ENCODE data around the gene MBD2. TPM values are rescaled to one million over a fixed set of nuclear protein-coding genes. Genes with fewer than 3 reads are reported as not detected.

Gene MBD2
- total RNA-seq, 1 experiment from 2014 or later = 79.1 TPM

DNA sequence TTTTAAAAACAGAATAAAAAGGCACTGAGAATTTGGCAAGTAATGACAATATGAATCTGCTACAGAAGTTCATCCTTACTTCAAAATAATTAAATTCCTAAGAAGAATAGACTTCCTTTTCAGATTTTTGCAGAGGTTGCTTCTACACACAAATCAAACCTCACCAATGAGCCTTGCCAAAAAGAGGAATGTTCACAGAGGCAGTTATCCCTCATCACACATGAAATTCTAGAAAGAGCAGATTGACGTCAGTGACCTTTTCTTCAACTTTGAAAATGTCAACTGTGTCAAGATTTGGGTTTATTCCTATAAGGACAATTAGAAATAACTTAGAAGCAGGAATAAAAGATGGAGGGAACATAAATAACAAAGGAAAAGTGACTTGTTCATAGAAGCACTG, 64.6 kb downstream of the MBD2 start:
- no peak overlapping the region for H2AFZ ChIP-seq (ENCODE audit: low read depth, low read length, poor library complexity, severe bottlenecking)
- H3K9ac ChIP-seq (ENCODE audit: low read length) = no peak overlapping the region
- TF ChIP-seq ELF1 (IDR thresholded peaks at IDR 0.05; ENCODE audit: borderline replicate concordance, low read depth) (no peak), EGR1 (IDR thresholded peaks at IDR 0.05; ENCODE audit: low read depth) (no peak), ZNF274 (IDR thresholded peaks at IDR 0.05; ENCODE audit: low read depth, low read length) (no peak), POLR2A (IDR thresholded peaks at IDR 0.05; ENCODE audit: borderline replicate concordance, extremely low read depth, insufficient read depth, insufficient read length) (no peak), RAD21 (IDR thresholded peaks at IDR 0.05; ENCODE audit: low read depth) (no peak), SRF (IDR thresholded peaks at IDR 0.05; ENCODE audit: low read depth) (no peak), CEBPB (IDR thresholded peaks at IDR 0.05; ENCODE audit: low read depth) (no peak), SP1 (IDR thresholded peaks at IDR 0.05; ENCODE audit: low read depth) (no peak), EZH2phosphoT487 (IDR thresholded peaks at IDR 0.05; ENCODE audit: borderline replicate concordance) (no peak), JUND (IDR thresholded peaks at IDR 0.05) (no peak), YY1 (IDR thresholded peaks at IDR 0.05; ENCODE audit: extremely low read depth, insufficient replicate concordance, low read depth, low read length) (no peak), FOSL1 (IDR thresholded peaks at IDR 0.05; ENCODE audit: low read depth) (no peak), SIN3A (IDR thresholded peaks at IDR 0.05; ENCODE audit: low read depth) (no peak)
- TF ChIP-seq, protein P1, sequence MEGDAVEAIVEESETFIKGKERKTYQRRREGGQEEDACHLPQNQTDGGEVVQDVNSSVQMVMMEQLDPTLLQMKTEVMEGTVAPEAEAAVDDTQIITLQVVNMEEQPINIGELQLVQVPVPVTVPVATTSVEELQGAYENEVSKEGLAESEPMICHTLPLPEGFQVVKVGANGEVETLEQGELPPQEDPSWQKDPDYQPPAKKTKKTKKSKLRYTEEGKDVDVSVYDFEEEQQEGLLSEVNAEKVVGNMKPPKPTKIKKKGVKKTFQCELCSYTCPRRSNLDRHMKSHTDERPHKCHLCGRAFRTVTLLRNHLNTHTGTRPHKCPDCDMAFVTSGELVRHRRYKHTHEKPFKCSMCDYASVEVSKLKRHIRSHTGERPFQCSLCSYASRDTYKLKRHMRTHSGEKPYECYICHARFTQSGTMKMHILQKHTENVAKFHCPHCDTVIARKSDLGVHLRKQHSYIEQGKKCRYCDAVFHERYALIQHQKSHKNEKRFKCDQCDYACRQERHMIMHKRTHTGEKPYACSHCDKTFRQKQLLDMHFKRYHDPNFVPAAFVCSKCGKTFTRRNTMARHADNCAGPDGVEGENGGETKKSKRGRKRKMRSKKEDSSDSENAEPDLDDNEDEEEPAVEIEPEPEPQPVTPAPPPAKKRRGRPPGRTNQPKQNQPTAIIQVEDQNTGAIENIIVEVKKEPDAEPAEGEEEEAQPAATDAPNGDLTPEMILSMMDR (IDR thresholded peaks at IDR 0.05 in 2 of 3, conservative IDR thresholded peaks at IDR 0.05 in 1 of 3; ENCODE audit: borderline replicate concordance in 1 of 3, insufficient read depth in 1 of 3, low read depth in 2 of 3, low read length in 2 of 3) = no peak
- TF ChIP-seq, protein P2, sequence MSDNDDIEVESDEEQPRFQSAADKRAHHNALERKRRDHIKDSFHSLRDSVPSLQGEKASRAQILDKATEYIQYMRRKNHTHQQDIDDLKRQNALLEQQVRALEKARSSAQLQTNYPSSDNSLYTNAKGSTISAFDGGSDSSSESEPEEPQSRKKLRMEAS (IDR thresholded peaks at IDR 0.05) = no peak
- TF ChIP-seq, protein P3, sequence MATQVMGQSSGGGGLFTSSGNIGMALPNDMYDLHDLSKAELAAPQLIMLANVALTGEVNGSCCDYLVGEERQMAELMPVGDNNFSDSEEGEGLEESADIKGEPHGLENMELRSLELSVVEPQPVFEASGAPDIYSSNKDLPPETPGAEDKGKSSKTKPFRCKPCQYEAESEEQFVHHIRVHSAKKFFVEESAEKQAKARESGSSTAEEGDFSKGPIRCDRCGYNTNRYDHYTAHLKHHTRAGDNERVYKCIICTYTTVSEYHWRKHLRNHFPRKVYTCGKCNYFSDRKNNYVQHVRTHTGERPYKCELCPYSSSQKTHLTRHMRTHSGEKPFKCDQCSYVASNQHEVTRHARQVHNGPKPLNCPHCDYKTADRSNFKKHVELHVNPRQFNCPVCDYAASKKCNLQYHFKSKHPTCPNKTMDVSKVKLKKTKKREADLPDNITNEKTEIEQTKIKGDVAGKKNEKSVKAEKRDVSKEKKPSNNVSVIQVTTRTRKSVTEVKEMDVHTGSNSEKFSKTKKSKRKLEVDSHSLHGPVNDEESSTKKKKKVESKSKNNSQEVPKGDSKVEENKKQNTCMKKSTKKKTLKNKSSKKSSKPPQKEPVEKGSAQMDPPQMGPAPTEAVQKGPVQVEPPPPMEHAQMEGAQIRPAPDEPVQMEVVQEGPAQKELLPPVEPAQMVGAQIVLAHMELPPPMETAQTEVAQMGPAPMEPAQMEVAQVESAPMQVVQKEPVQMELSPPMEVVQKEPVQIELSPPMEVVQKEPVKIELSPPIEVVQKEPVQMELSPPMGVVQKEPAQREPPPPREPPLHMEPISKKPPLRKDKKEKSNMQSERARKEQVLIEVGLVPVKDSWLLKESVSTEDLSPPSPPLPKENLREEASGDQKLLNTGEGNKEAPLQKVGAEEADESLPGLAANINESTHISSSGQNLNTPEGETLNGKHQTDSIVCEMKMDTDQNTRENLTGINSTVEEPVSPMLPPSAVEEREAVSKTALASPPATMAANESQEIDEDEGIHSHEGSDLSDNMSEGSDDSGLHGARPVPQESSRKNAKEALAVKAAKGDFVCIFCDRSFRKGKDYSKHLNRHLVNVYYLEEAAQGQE (IDR thresholded peaks at IDR 0.05; ENCODE audit: low read depth) = no peak
- TF ChIP-seq, protein P4, sequence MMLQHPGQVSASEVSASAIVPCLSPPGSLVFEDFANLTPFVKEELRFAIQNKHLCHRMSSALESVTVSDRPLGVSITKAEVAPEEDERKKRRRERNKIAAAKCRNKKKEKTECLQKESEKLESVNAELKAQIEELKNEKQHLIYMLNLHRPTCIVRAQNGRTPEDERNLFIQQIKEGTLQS (IDR thresholded peaks at IDR 0.05) = no peak
- peaks cover 0 to 13% of the 10 kb centered on the region in 2 experiments; a peak in 2 of 4 replicates for H3K4me1 ChIP-seq (ENCODE audit: control insufficient read depth in 1 of 2, insufficient read depth in 2 of 2, low read length in 2 of 2)
- H4K20me1 ChIP-seq (ENCODE audit: insufficient read depth) = no peaks in the 10 kb centered on the region
- POLR2A ChIA-PET = no interaction called here
- no peaks in the 10 kb centered on the region for H3K27me3 ChIP-seq (ENCODE audit: insufficient read depth, low read length)
- H3K36me3 ChIP-seq (ENCODE audit: control insufficient read depth in 1 of 2, insufficient read depth in 2 of 2, low read length in 2 of 2) = peaks cover 9 to 35% of the 10 kb centered on the region in 2 experiments; a peak in 3 of 4 replicates
- RAD21 ChIA-PET (ENCODE audit: low non-redundant PET in 1 of 2, low total read pairs in 2 of 2, uncharacterized antibody in 2 of 2, unreplicated experiment in 2 of 2) = no interaction called here
- H3K27ac ChIP-seq (ENCODE audit: low read depth, low read length) = no peak overlapping the region
- H3K79me2 ChIP-seq (ENCODE audit: insufficient read depth, low read length) = peaks cover 5% of the 10 kb centered on the region; the same call in 1 of the 2 replicates
- no peak overlapping the region for H3K4me2 ChIP-seq (ENCODE audit: low read length)
- DNase-seq (ENCODE audit: low read depth, low spot score) (no peak), ATAC-seq (no peak)
- no peaks in the 10 kb centered on the region for H3K9me3 ChIP-seq (ENCODE audit: control insufficient read depth in 1 of 2, insufficient read depth in 1 of 2, low read depth in 1 of 2, low read length in 2 of 2)
- no peak overlapping the region for H3K4me3 ChIP-seq (replicated peaks in 1 of 2; ENCODE audit: low read depth in 1 of 2, low read length in 2 of 2)
- H3K9me2 ChIP-seq (ENCODE audit: insufficient read depth) = no peaks in the 10 kb centered on the region
- CTCF ChIA-PET = no interaction called here
- BruUV-seq (replicated peaks) = no TSS peak
- intact Hi-C loops (cut with micrococcal nuclease) = no loop called here

Measured in HCT116 (cell line).